ENCODE measurements around the gene MAP7.

- TF ChIP-seq EZH2 (IDR thresholded peaks at IDR 0.05; ENCODE audit: low read depth) = no peak
- TF ChIP-seq CTCF (conservative IDR thresholded peaks at IDR 0.05) = no peak
Observed at GRCh38 chr6:136341967-136342366, 208.3 kb downstream of the MAP7 start.

All from PC-9 (cell line).